Measurements from ENCODE around the gene TTF2. TPM values are rescaled to one million over a fixed set of nuclear protein-coding genes. Genes with fewer than 3 reads are reported as not detected.

Gene TTF2
- total RNA-seq, 4 donors from 2014 or later = 12.1 to 59.4 (median 28.5) TPM

DNA sequence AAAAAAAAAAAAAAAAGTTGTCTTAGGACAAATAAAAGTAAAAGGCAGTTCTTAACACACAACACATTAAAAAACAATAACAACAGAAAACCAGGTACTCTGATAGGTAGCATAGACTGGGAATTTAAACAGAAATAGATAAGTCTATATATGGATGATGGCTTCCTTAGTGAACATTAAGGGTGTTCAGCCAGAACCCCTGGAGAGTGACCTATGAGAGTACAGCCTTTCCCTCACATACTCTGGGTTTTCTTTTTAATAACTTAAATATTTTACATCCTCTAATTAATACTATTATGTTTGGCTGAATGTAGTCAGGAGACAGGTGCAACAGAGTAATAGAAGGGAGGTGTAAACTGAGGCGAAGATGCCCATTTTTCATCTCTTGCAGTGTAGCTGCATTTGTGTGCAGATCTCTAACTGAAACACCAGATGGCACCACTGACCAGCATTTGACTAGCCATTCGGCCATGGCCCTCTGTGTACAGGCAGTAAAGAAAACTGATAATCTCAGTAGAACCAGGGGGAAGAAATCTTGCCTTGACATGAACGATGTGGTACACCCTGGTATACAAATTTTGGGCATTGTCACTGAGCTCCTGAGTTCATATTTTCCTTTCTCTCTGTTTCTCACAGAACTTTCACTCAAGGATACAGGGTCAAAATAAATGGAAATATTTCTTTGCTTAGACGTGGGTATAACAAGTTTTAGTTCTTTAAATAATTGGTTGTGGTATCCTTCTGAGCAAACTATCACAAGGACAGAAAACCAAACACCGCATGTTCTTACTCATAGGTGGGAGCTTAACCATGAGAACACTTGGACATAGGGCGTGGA, 7.6 kb downstream of the TTF2 start:
- H3K27me3 ChIP-seq = no peaks in the 10 kb centered on the region
- no peaks in the 10 kb centered on the region for H3K36me3 ChIP-seq
- TF ChIP-seq, protein P1, sequence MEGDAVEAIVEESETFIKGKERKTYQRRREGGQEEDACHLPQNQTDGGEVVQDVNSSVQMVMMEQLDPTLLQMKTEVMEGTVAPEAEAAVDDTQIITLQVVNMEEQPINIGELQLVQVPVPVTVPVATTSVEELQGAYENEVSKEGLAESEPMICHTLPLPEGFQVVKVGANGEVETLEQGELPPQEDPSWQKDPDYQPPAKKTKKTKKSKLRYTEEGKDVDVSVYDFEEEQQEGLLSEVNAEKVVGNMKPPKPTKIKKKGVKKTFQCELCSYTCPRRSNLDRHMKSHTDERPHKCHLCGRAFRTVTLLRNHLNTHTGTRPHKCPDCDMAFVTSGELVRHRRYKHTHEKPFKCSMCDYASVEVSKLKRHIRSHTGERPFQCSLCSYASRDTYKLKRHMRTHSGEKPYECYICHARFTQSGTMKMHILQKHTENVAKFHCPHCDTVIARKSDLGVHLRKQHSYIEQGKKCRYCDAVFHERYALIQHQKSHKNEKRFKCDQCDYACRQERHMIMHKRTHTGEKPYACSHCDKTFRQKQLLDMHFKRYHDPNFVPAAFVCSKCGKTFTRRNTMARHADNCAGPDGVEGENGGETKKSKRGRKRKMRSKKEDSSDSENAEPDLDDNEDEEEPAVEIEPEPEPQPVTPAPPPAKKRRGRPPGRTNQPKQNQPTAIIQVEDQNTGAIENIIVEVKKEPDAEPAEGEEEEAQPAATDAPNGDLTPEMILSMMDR (IDR thresholded peaks at IDR 0.05) = peak in 5 of 6 experiments; percentile 56 to 93 (median 86)
- no peak for TF ChIP-seq POLR2A (IDR thresholded peaks at IDR 0.05)
- H3K9me3 ChIP-seq = no peaks in the 10 kb centered on the region
- peak in 2 of 3 donors; percentile 27 to 66 for DNase-seq
- no peaks in the 10 kb centered on the region for H3K4me1 ChIP-seq
- no peak overlapping the region for H3K27ac ChIP-seq
- H3K4me3 ChIP-seq = no peak overlapping the region

DNA sequence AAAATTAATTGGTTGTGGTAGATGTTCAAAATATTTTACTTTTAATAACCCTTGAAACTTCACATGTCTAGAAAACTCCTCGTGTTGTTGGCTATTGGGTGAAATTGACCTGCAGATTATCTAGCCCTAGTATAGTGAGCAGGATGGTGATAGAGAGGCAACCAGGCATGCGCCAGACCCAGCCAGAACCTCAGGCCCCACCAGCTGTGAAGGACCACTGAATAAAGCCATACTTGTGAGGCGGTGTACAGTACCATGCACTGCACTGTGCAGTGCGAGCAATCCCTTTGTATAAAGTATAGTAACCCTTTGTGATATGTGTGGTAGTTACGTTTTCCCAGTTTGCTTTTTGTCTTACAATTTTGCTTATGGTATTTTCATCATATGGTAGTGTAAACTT, 8.5 kb downstream of the TTF2 start:
- H3K36me3 ChIP-seq = no peaks in the 10 kb centered on the region
- no peak for TF ChIP-seq POLR2A (IDR thresholded peaks at IDR 0.05)
- TF ChIP-seq, protein P1 (IDR thresholded peaks at IDR 0.05) = no peak
- no peaks in the 10 kb centered on the region for H3K4me1 ChIP-seq
- H3K9me3 ChIP-seq = no peaks in the 10 kb centered on the region
- no peaks in the 10 kb centered on the region for H3K27me3 ChIP-seq
- no peak overlapping the region for H3K4me3 ChIP-seq
- no peak for DNase-seq
- H3K27ac ChIP-seq = no peak overlapping the region

DNA sequence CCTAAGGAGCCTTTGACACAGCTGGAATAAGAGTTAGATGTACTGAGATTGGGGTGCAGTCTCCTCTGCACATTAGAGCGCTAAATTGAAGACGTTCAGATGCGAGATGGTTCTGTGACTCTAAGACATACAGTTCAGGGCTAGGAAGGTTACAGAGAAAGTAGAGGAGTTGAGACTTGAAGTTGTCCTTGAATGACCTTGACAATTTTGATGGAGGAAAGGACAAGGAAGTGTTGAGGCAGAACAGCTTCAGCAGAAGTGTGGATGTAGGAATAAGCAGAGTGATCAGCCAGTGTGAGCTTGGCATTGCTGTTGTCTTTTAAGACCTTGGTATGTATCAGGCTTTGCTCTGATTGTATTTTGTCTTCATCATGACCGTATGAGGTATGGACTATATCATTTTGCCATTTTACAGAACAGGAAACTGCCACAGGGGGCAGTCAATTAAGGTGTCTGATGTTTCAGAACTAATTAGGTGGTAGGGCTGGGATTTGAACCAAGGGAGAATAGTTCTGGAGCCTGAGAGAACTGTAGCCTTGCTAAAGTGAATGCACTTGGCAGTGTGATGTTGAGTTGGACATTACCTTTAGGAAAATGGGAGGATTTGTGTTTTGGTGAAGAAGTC, 9.2 kb downstream of the TTF2 start:
- Histone ChIP-seq H3K36me3 (peaks cover 0 to under 1% (median 0%) of the 10 kb centered on the region in 3 donors), H3K9me3 (no peaks in the 10 kb centered on the region), H3K4me3 (no peak overlapping the region), H3K27ac (no peak overlapping the region), H3K4me1 (no peaks in the 10 kb centered on the region), H3K27me3 (no peaks in the 10 kb centered on the region)
- no peak for DNase-seq
- TF ChIP-seq POLR2A (IDR thresholded peaks at IDR 0.05) = no peak
- TF ChIP-seq, protein P1 (IDR thresholded peaks at IDR 0.05) = no peak

DNA sequence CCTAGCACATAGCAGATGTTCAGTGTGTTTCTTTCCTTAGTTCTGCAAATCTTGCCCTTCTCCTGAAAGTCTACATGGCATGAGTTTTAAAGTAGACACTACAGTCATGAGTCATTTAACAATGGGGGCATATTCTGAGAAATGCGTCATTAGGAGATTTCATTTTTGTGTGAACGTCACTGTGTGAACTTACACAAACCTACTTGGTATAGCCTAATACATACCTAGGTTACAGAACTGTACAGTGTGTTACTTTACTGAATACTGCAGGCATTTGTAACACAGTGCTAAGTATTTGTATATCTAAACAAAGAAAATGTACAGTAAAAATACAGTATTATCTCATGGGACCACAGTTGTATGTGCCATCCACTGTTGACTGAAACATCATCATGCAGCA, 10.0 kb downstream of the TTF2 start:
- no peaks in the 10 kb centered on the region for H3K27me3 ChIP-seq
- TF ChIP-seq, protein P1 (IDR thresholded peaks at IDR 0.05) = no peak
- no peak for TF ChIP-seq POLR2A (IDR thresholded peaks at IDR 0.05)
- H3K36me3 ChIP-seq = peaks cover 0 to 8% (median 0%) of the 10 kb centered on the region in 3 donors
- no peaks in the 10 kb centered on the region for H3K4me1 ChIP-seq
- DNase-seq = no peak
- H3K9me3 ChIP-seq = no peaks in the 10 kb centered on the region
- H3K27ac ChIP-seq = no peak overlapping the region
- no peak overlapping the region for H3K4me3 ChIP-seq

DNA sequence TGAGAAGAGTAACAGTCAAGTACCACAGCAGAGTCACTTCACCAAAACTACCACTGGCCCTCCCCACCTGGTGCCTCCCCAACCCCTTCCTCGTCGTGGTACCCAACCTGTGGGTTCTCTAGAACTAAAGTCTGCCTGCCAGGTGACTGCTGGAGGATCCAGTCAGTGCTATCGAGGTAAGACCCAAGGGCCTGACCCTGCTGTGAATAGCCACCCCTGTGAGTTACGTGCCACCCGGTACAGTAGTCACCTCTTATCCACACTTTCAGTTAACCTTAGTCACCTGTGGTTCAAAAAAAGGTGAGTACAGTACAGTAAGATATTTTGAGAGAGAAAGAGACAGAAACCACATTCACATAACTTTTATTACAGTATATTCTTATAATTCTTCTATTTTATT, 16.5 kb downstream of the TTF2 start:
- Histone ChIP-seq H3K36me3 (peaks cover 0 to 70% (median 0%) of the 10 kb centered on the region in 3 donors), H3K27ac (no peak overlapping the region), H3K4me1 (no peaks in the 10 kb centered on the region), H3K27me3 (no peaks in the 10 kb centered on the region), H3K4me3 (no peak overlapping the region), H3K9me3 (no peaks in the 10 kb centered on the region)
- DNase-seq = no peak
- TF ChIP-seq, protein P1 (IDR thresholded peaks at IDR 0.05) = no peak
- TF ChIP-seq POLR2A (IDR thresholded peaks at IDR 0.05) = no peak
